GM12878 (cell line): ENCODE results near the gene MOK. TPM values are rescaled to one million over a fixed set of nuclear protein-coding genes. Genes with fewer than 3 reads are reported as not detected.

Experiments
- ATAC-seq: fragments of 200-7000 bp; cut with Tn5 transposase; 3 replicates; pipeline ENCODE4 v1.9.1; 2020; ENCODE audit warnings: mild to moderate bottlenecking, moderate library complexity
- BruUV-seq: library from RNA; stranded (reverse); fragments of 400-500 nt; replicated peaks from 2 replicates; lab custom pipeline; 2021; lab: Mats Ljungman, UMichigan
- CTCF ChIA-PET: fragments of 300-600 bp; sonication (Branson Sonifier 250); formaldehyde crosslinking; extraction: SDS; loops from one replicate; lab custom pipeline; 2021; ENCODE audit warnings: inconsistent platforms; lab: Yijun Ruan, JAX
- POLR2A ChIA-PET: fragments of 350-600 bp; formaldehyde crosslinking; extraction: SDS; loops from one replicate; lab custom pipeline; 2021; ENCODE audit warnings: inconsistent platforms; lab: Charles Lee
- RAD21 ChIA-PET: fragments of 300-600 bp; sonication (Branson Sonifier 250); formaldehyde crosslinking; loops from one replicate; lab custom pipeline; 2023; ENCODE audit warnings: antibody characterized with exemption; ENCODE audit not compliant: unreplicated experiment; lab: Charles Lee
- SMC1A ChIA-PET: fragments of 300-600 bp; sonication (Branson Sonifier 250); formaldehyde crosslinking; loops from one replicate; lab custom pipeline; 2023; ENCODE audit not compliant: unreplicated experiment, uncharacterized antibody; lab: Charles Lee
- DNase-seq: peaks from one replicate; pipeline ENCODE4 v3.0.0-alpha.2; 2011; ENCODE audit warnings: low read depth, low spot score
- FAIRE-seq: peaks from 3 replicates; lab custom pipeline; 2011; peaks lifted over from hg19 to GRCh38; lab: Jason Lieb, UNC
- H2AFZ ChIP-seq: 2 replicates; pipeline ENCODE4 v1.6.0; 2011; ENCODE audit warnings: low read depth, low read length, control low read depth; ENCODE audit not compliant: control insufficient read depth
- H3K27ac ChIP-seq: 2 replicates; pipeline ENCODE4 v1.5.1; 2011; ENCODE audit warnings: control low read depth; ENCODE audit not compliant: control insufficient read depth, insufficient read depth
- H3K27me3 ChIP-seq, 2 experiments: replicated peaks in 1 of 2; 2 replicates each; pipeline versions ENCODE4 v1.6.0 to v1.6.1; 2011; ENCODE audit warnings: low read length in 1 of 2; ENCODE audit not compliant: control insufficient read depth in 2 of 2, insufficient read depth in 2 of 2
- H3K36me3 ChIP-seq, 2 experiments: 2 replicates each; pipeline ENCODE4 v1.5.1; 2011; ENCODE audit warnings: low read length in 1 of 2; ENCODE audit not compliant: control insufficient read depth in 2 of 2, insufficient read depth in 2 of 2
- H3K4me1 ChIP-seq: 2 replicates; pipeline ENCODE4 v1.6.1; 2011; ENCODE audit warnings: mild to moderate bottlenecking, low read length, moderate library complexity, mixed read lengths; ENCODE audit not compliant: control insufficient read depth, insufficient read depth
- H3K4me2 ChIP-seq: 2 replicates; pipeline ENCODE4 v1.6.0; 2011; ENCODE audit warnings: control low read depth; ENCODE audit not compliant: control insufficient read depth, insufficient read depth
- H3K4me3 ChIP-seq: fragments of 200-600 bp; sonication (generic); 2 replicates; pipeline ENCODE4 v1.5.1; 2016
- H3K79me2 ChIP-seq: 2 replicates; pipeline ENCODE4 v1.6.0; 2011; ENCODE audit warnings: low read length; ENCODE audit not compliant: control insufficient read depth, insufficient read depth
- H3K9ac ChIP-seq: 2 replicates; pipeline ENCODE4 v1.8.0; 2011; ENCODE audit warnings: low read length, control low read depth, mixed read lengths; ENCODE audit not compliant: control insufficient read depth, insufficient read depth
- H3K9me3 ChIP-seq: replicated peaks from 3 replicates; pipeline ENCODE4 v1.5.1; 2011; ENCODE audit warnings: mild to moderate bottlenecking, low read length; ENCODE audit not compliant: control insufficient read depth, insufficient read depth
- H4K20me1 ChIP-seq: 2 replicates; pipeline ENCODE4 v1.6.0; 2011; ENCODE audit not compliant: control insufficient read depth, insufficient read depth
- CBX5 ChIP-seq: sonication (generic); IDR thresholded peaks from 2 replicates; pipeline ENCODE4 v1.6.1; 2016; ENCODE audit warnings: low read depth, moderate library complexity, mild to moderate bottlenecking, inconsistent platforms
- EED ChIP-seq: sonication (generic); IDR thresholded peaks from 2 replicates; pipeline ENCODE4 v1.6.1; 2016; ENCODE audit warnings: antibody characterized with exemption, low read depth
- FOXM1 ChIP-seq: IDR thresholded peaks from 2 replicates; pipeline ENCODE4 v1.6.1; 2012; ENCODE audit warnings: low read depth, mild to moderate bottlenecking, inconsistent platforms, low read length, moderate library complexity
- LARP7 ChIP-seq: fragments of 450-650 bp; IDR thresholded peaks from 2 replicates; pipeline ENCODE4 v1.6.1; 2017; ENCODE audit warnings: mild to moderate bottlenecking
- NBN ChIP-seq: fragments of 450-650 bp; IDR thresholded peaks from 2 replicates; pipeline ENCODE4 v1.6.1; 2016
- NR2C1 ChIP-seq: fragments of 450-650 bp; IDR thresholded peaks from 2 replicates; pipeline ENCODE4 v1.6.1; 2017; ENCODE audit warnings: antibody characterized with exemption, mild to moderate bottlenecking, moderate library complexity
- NR2C2 ChIP-seq: IDR thresholded peaks from 2 replicates; pipeline ENCODE4 v1.6.1; 2011; ENCODE audit warnings: borderline replicate concordance, low read depth; ENCODE audit not compliant: control insufficient read depth, insufficient read length
- PAX5 ChIP-seq: IDR thresholded peaks from 2 replicates; pipeline ENCODE4 v1.6.1; 2011; ENCODE audit warnings: low read depth, low read length, borderline replicate concordance
- POLR2AphosphoS2 ChIP-seq: IDR thresholded peaks from 2 replicates; pipeline ENCODE4 v1.6.1; 2011; ENCODE audit warnings: low read depth, mild to moderate bottlenecking, low read length, improper control_type of control experiment, moderate library complexity
- POLR2AphosphoS5 ChIP-seq: IDR thresholded peaks from 2 replicates; pipeline ENCODE4 v1.6.1; 2011; ENCODE audit warnings: mild to moderate bottlenecking, low read length, inconsistent platforms
- YBX1 ChIP-seq: fragments of 450-650 bp; IDR thresholded peaks from 2 replicates; pipeline ENCODE4 v1.6.1; 2016; ENCODE audit warnings: antibody characterized with exemption
- ZNF217 ChIP-seq: fragments of 450-650 bp; IDR thresholded peaks from 2 replicates; pipeline ENCODE4 v1.6.1; 2017; ENCODE audit warnings: antibody characterized with exemption, mild to moderate bottlenecking
- WGBS: methylation state at CpG from one replicate; pipeline ENCODE4 v1.1.6; 2016; ENCODE audit warnings: low lambda C conversion rate; ENCODE audit not compliant: insufficient replicate concordance, insufficient coverage; ENCODE audit errors: missing lambda C conversion rate; 5-methylcytosine and 5-hydroxymethylcytosine counted together
- in situ Hi-C: fragments of 300-500 bp; cut with MboI; formaldehyde crosslinking; loops from 9 replicates; pipeline ENCODE4 v1.14.3; 2018; ENCODE audit warnings: mixed read lengths
- intact Hi-C: fragments of 100-400 bp; cut with micrococcal nuclease; formaldehyde crosslinking; loops from one replicate; pipeline ENCODE4 v1.14.2; 2022; ENCODE audit not compliant: unreplicated experiment
- polyA plus RNA-seq, 11 experiments: library from polyadenylated mRNA; depleted of rRNA in 4 of 11; unstranded in 6 of 11; stranded (reverse) in 5 of 11; fragments of >200 nt; fragmentation: Nextera tagmentation in 4 of 11; fragmentation: Illumina TruSeq in 1 of 11; extraction: Ambion mirVana in 4 of 11; extraction: Trizol in 1 of 11; gene quantifications; 1 replicate in 1 of 11; 2 replicates in 10 of 11; pipeline versions ENCODE4 v1.2.1 to v1.2.3, GENCODE V29; 2011 to 2016; ENCODE audit warnings: inconsistent platforms in 2 of 11, missing spikeins in 2 of 11, low read depth in 1 of 11
- total RNA-seq, 4 experiments: library from RNA; depleted of rRNA in 3 of 4; stranded (reverse); fragments of >200 nt in 3 of 4; fragmentation: Illumina TruSeq in 1 of 4; extraction: Trizol in 1 of 4; gene quantifications; 2 replicates each; pipeline versions ENCODE4 v1.2.1 to v1.2.3, GENCODE V29; 2013 to 2021
- TF ChIP-seq, protein P1 (sequence below): IDR thresholded peaks from 2 replicates; pipeline ENCODE4 v1.6.1; 2012; ENCODE audit warnings: low read length, inconsistent platforms
- TF ChIP-seq, protein P2 (sequence below): fragments of 450-650 bp; IDR thresholded peaks from 2 replicates; pipeline ENCODE4 v1.6.1; 2017; ENCODE audit warnings: low read depth, mild to moderate bottlenecking, moderate library complexity

Gene MOK
- total and polyA plus RNA-seq, 10 of the 15 experiments (the other 5 are each of a cell fraction or from before 2014, with no cell fraction given): 0.10 to 3.0 (median 1.4) TPM

DNA sequence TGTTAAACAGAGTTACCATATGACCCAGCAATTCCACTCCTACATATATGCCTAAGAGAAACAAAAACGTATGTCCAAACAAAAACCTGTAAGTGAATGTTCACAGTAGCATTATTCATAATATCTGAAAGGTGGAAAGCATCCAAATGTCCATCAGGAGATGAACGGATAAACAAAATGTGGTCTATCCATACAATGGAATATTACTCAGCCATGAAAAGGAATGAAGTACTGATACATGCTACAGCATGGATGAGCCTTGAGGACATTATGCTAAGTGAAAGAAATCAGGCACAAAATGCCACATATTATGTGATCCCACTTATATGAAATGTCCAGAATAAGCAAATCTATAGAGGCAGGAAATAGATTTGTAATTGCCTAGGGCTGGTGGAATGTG lies 16.8 kb downstream of the MOK start:
- BruUV-seq: no TSS peak
- in situ Hi-C loops (no loop called here), intact Hi-C loops (no loop called here)
- ChIA-PET POLR2A (no interaction called here), SMC1A (no interaction called here), RAD21 (no interaction called here), CTCF (no interaction called here)
- Histone ChIP-seq H3K9me3 (no peaks in the 10 kb centered on the region), H3K27me3 (no peaks in the 10 kb centered on the region), H3K4me3 (no peak overlapping the region), H3K36me3 (no peaks in the 10 kb centered on the region), H2AFZ (no peak overlapping the region), H4K20me1 (no peaks in the 10 kb centered on the region), H3K9ac (no peak overlapping the region), H3K4me1 (no peaks in the 10 kb centered on the region), H3K79me2 (no peaks in the 10 kb centered on the region), H3K27ac (no peak overlapping the region), H3K4me2 (no peak overlapping the region)
- no peak for FAIRE-seq
- TF ChIP-seq, protein P1, sequence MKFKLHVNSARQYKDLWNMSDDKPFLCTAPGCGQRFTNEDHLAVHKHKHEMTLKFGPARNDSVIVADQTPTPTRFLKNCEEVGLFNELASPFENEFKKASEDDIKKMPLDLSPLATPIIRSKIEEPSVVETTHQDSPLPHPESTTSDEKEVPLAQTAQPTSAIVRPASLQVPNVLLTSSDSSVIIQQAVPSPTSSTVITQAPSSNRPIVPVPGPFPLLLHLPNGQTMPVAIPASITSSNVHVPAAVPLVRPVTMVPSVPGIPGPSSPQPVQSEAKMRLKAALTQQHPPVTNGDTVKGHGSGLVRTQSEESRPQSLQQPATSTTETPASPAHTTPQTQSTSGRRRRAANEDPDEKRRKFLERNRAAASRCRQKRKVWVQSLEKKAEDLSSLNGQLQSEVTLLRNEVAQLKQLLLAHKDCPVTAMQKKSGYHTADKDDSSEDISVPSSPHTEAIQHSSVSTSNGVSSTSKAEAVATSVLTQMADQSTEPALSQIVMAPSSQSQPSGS: no peak
- WGBS: 57% methylated on average over 2 of the region's 2 CpGs
- no peak for DNase-seq
- no peak for ATAC-seq

DNA sequence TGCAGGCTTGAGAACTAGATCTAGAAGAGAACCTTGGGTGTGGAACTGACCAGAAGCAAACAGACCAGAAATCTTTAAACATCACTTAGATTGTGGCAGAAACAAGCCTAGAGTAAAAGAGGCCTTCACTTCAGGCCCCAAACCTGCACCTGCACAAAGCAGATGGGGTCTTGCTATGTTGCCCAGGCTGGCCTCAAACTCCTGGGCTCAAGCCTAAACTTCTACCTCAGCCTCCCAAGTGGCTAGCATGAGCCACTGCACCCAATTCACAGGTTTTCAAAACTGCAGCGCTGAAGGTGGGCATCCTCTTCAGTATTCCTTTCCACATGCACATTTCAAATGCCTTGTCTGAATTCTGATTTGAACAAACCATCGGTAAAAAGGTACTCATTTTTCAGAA lies 19.9 kb downstream of the MOK start:
- Histone ChIP-seq H3K27me3 (no peaks in the 10 kb centered on the region), H3K4me3 (no peak overlapping the region), H3K4me2 (no peak overlapping the region), H3K9ac (no peak overlapping the region), H3K36me3 (no peaks in the 10 kb centered on the region), H3K27ac (no peak overlapping the region), H3K4me1 (no peaks in the 10 kb centered on the region), H2AFZ (no peak overlapping the region), H3K9me3 (no peaks in the 10 kb centered on the region), H4K20me1 (no peaks in the 10 kb centered on the region), H3K79me2 (no peaks in the 10 kb centered on the region)
- no TSS peak for BruUV-seq
- FAIRE-seq (no peak), ATAC-seq (no peak), DNase-seq (no peak)
- RAD21 ChIA-PET: no interaction called here
- WGBS: 91% methylated on average over 2 of the region's 2 CpGs
- intact Hi-C loops (no loop called here), in situ Hi-C loops (no loop called here)
- SMC1A ChIA-PET: no interaction called here
- CTCF ChIA-PET: interaction anchor here (1.3 kb wide), 1 partner anchor 12 kb away, joined by 3 read pairs; no protein-coding TSS in a partner anchor
- POLR2A ChIA-PET: no interaction called here
- no peak for TF ChIP-seq PAX5
- TF ChIP-seq FOXM1: no peak
- no peak for TF ChIP-seq NBN
- no peak for TF ChIP-seq NR2C2
- no peak for TF ChIP-seq POLR2AphosphoS2
- no peak for TF ChIP-seq YBX1
- TF ChIP-seq, protein P2, sequence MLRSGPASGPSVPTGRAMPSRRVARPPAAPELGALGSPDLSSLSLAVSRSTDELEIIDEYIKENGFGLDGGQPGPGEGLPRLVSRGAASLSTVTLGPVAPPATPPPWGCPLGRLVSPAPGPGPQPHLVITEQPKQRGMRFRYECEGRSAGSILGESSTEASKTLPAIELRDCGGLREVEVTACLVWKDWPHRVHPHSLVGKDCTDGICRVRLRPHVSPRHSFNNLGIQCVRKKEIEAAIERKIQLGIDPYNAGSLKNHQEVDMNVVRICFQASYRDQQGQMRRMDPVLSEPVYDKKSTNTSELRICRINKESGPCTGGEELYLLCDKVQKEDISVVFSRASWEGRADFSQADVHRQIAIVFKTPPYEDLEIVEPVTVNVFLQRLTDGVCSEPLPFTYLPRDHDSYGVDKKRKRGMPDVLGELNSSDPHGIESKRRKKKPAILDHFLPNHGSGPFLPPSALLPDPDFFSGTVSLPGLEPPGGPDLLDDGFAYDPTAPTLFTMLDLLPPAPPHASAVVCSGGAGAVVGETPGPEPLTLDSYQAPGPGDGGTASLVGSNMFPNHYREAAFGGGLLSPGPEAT: no peak
- TF ChIP-seq POLR2AphosphoS5: no peak
- TF ChIP-seq EED: no peak
- TF ChIP-seq ZNF217: no peak
- TF ChIP-seq CBX5: no peak
- no peak for TF ChIP-seq NR2C1
- TF ChIP-seq LARP7: no peak
